Glomerular visceral epithelial cell (primary cell): Measurements from ENCODE around the gene PRR7.
A peak's percentile ranks its signal among the peaks of the same experiment; 100 is the strongest.

ENCODE experiments used
- DNase-seq: peaks from one replicate; pipeline ENCODE4 v3.0.0-alpha.2; 2016; ENCODE audit errors: extremely low spot score

Gene PRR7

GRCh38 chr5:177437623-177438022 is 9.0 kb upstream of the PRR7 start:
- no peak for DNase-seq

- no peak for DNase-seq
These were observed 8.1 kb upstream of the PRR7 start for GRCh38 chr5:177438468-177438867.

- no peak for DNase-seq
These were observed 7.0 kb upstream of the PRR7 start for GRCh38 chr5:177439518-177440053.

- DNase-seq = no peak
These were observed 6.2 kb upstream of the PRR7 start for GRCh38 chr5:177440211-177440989.

DNA sequence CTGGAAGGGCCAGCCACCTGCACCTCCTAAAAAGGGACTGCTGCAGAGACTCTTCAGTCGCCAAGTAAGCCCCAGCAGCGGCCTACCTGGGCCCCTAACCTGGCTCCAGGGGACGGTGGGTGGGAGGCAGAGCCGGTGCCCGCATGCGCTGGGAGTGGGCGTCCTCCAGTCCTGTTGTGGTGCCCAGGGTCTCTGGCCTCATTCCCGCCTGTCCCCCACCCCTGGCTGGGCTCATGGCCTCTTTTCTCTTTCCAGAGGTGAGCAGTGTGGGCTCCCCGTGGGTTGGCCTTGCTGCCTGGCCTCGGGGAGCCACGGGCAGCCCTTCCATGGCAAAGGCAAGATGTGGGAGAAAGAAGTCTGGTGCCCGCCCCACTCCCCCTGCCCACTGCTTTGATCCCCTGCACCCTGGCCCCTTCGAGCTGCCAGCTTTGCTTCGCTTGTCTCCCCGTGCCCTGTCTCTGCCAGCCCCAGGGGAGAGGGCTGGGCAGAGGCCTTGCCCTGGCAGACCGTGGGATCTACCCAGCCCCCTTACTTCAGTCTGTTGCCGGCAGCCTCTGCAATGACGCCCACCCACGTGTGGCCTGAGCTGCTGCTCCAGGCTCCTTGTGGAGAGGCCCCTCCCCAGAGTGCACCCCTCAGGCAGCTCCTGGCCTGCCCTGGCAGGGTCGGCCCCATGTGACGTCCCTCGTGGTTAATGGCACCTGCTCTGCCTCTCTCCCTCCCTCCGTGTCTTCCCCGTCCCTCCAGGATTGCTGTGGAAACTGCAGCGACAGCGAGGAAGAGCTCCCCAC is 5.4 kb upstream of the PRR7 start:
- no peak for DNase-seq

GRCh38 chr5:177442066-177442826 is 4.4 kb upstream of the PRR7 start:
- DNase-seq = no peak

DNA sequence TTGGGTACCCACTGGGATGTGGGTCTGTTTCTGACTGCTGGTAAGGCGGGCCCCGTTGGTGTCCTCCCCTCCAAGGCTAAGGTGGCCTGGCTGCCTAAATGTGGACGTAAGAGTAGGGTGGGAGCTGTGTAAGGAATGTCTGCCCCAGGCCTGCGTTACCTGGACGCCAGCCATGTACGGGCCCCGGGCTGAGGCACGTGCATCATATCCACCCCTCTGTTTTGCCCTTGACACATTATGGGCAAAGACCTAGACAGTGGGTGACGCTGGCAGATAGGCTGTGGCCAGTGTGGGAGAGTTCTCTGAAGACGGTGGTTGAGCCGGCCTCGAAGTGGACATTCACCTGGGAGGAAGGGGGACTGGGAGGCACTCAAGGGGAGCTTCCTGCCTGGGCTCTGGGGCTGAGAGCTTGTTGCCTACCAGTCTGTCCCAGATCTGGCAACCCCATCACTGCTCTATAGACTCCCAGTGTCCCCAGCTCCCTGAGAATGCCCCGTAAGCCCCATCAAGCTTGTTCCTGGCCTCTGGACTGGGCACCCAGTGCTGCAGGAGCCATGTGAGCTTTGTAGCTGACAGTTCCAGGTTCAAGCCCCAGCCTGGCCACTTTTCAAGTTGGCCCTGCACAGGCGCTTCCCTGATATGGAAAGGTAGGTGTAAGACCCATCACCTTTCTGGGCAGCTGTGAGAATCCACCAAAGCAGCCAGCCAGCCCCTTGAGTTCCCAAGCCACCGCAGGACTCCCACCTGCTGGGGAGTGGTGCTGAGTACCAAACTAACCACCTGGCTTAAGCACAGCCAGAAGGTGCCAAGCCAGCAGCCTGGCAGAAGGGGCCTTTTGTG is 3.2 kb upstream of the PRR7 start:
- no peak for DNase-seq

- no peak for DNase-seq
These were observed 2.2 kb upstream of the PRR7 start for GRCh38 chr5:177444106-177445051.

GRCh38 chr5:177445052-177445916 is 1.3 kb upstream of the PRR7 start:
- DNase-seq = no peak

DNA sequence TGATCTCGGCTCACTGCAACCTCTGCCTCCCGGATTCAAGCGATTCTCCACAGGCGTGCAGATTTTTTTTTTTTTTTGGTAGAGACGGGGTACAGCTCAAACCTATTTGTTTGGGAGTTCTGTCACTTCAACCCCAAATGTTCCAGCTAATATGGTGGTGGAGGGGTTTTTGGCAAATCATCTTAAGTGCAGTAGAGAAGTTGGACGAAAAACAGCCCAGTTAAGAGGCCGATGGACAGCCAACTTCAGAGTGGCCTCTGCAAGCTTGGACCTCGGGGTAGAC is 756 bp upstream of the PRR7 start:
- no peak for DNase-seq

GRCh38 chr5:177447066-177447610 is 524 bp downstream of the PRR7 start:
- DNase-seq = peak; percentile 60

DNA sequence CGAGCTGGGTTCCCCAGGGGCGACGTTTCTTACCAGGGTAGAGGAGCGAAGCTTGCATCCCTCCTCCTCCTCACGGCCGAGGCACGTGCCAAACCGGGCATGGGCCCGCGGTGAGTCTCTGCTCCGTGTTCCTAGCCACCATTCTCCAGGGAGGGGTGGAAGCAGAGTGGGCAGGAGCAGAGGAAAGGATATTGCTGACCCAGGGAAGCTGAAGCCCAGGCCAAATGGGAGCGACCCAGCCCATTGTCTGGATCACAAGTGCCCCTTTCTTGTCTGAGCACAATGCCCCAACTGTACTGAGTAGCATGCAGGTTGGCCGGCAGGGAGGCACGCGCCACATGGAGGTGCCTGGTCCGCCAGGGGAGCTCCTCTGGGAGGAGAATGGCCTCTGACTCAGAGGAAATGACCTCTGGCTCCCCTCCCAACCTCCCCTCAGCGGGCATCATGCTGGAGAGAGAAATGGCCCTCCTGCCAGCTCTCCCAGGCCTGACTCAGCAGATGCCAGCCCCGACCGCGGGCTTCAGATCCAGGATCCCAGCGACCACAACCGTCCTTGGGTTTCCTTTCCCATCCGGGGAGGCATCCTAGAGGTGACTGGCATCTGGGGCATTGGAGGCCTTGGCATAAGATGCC is 1.1 kb downstream of the PRR7 start:
- DNase-seq = peak; percentile 99

- DNase-seq = no peak
These were observed 1.8 kb downstream of the PRR7 start for GRCh38 chr5:177448244-177448950.

- no peak for DNase-seq
These were observed 2.8 kb downstream of the PRR7 start for GRCh38 chr5:177449140-177450061.

DNA sequence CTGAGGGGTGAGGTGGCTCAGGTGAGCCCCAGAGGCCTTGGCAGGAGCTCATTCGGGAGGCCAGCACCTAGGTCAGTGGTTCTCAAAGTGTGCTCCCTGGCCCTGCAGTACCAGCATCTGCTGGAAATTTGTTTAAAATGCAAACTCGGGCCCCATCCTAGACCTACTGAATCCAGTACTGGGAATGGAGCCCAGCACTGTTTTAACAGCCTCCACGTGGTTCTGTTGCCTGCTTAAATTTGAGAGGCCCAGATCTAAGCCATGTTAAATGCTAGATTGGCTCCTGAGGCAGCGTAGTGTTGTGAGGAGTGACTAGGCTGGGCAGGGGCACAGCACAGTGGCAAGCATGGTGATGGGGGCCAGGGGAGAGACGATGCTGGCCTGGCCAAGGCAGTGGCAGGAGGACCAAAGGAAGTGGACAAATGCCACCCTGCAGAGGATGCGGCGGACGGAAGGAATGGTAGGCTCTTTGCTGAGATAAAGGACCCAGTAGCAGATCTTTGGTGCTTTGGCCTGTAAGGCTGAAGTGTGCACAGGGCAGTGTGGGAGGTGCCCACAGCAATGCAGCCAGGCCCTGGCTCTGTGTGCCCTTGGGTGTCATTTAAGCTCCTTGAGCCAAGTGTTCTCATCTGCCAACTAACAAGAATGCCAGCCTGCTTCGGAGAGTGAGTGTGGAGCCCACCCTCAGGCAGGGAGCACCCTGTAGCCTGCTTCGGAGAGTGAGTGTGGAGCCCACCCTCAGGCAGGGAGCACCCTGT is 4.2 kb downstream of the PRR7 start:
- no peak for DNase-seq
